Activated CD8-positive, alpha-beta memory T cell treated with anti-CD3 and anti-CD28 coated beads for 1 hour (primary cell): ENCODE data around the gene PCGF1.

Source experiments
- DNase-seq, 2 donors: peaks; one replicate each; pipeline ENCODE4 v3.0.0-alpha.2; 2020; ENCODE audit warnings: low read depth in 1 of 2; ENCODE audit errors: extremely low read depth in 1 of 2

The PCGF1 gene

GRCh38 chr2:74507145-74507925 is at the start of gene PCGF1:
Gene PCGF1, minus strand, starts transcription at chr2:74507695. Its CDS starts 27 bp downstream, at chr2:74507668.
- DNase-seq: peak; percentile 97 to 98

GRCh38 chr2:74556831-74557370 is 49.4 kb upstream of the PCGF1 start:
- no peak for DNase-seq

- DNase-seq: no peak
Measured at GRCh38 chr2:74556159-74556558, 48.7 kb upstream of the PCGF1 start.

- no peak for DNase-seq
Measured at GRCh38 chr2:74555610-74556103, 48.2 kb upstream of the PCGF1 start.

- DNase-seq: no peak
Measured at GRCh38 chr2:74554820-74555531, 47.5 kb upstream of the PCGF1 start.

- peak; percentile 36 to 78 for DNase-seq
Measured at GRCh38 chr2:74553892-74554819, 46.7 kb upstream of the PCGF1 start, which contains the start of the genes DOK1 and LOXL3. Gene DOK1, plus strand, starts transcription at chr2:74554720. Its CDS starts 35 bp downstream, at chr2:74554755. Gene LOXL3, minus strand, starts transcription at chr2:74553942. Its CDS starts 1,308 bp downstream, at chr2:74552634.

- no peak for DNase-seq
Measured at GRCh38 chr2:74552914-74553811, 45.7 kb upstream of the PCGF1 start.

- no peak for DNase-seq
Measured at GRCh38 chr2:74551942-74552913, 44.7 kb upstream of the PCGF1 start.

GRCh38 chr2:74551530-74551929 is 44.0 kb upstream of the PCGF1 start:
- no peak for DNase-seq

GRCh38 chr2:74550231-74550630 is 42.7 kb upstream of the PCGF1 start:
- no peak for DNase-seq

- DNase-seq: no peak
Measured at GRCh38 chr2:74548900-74549826, 41.7 kb upstream of the PCGF1 start.

- DNase-seq: no peak
Measured at GRCh38 chr2:74548285-74548899, 40.9 kb upstream of the PCGF1 start.

- DNase-seq: no peak
Measured at GRCh38 chr2:74546004-74546403, 38.5 kb upstream of the PCGF1 start.

- no peak for DNase-seq
Measured at GRCh38 chr2:74544634-74545033, 37.1 kb upstream of the PCGF1 start.

GRCh38 chr2:74542978-74543377 is 35.5 kb upstream of the PCGF1 start:
- no peak for DNase-seq

GRCh38 chr2:74540291-74540690 is 32.8 kb upstream of the PCGF1 start:
- DNase-seq: no peak

- no peak for DNase-seq
Measured at GRCh38 chr2:74538881-74539339, 31.4 kb upstream of the PCGF1 start.
